Gastroesophageal sphincter (tissue), 3 donors: ENCODE results near the gene TSTD2.

Source experiments
- POLR2A ChIP-seq, 2 donors: fragments of 450-650 bp; IDR thresholded peaks; one replicate each; pipeline ENCODE4 v1.6.1; 2017; ENCODE audit warnings: antibody characterized with exemption in 2 of 2, mild to moderate bottlenecking in 2 of 2, moderate library complexity in 1 of 2
- TF ChIP-seq, protein P1 (sequence below), 4 experiments: fragments of 200-600 bp in 2 of 4; fragments of 450-650 bp in 2 of 4; sonication (generic) in 1 of 4; IDR thresholded peaks; one replicate each; pipeline ENCODE4 v1.5.1; 2017 to 2019; ENCODE audit warnings: antibody characterized with exemption in 4 of 4, mild to moderate bottlenecking in 2 of 4, moderate library complexity in 2 of 4

DNA sequence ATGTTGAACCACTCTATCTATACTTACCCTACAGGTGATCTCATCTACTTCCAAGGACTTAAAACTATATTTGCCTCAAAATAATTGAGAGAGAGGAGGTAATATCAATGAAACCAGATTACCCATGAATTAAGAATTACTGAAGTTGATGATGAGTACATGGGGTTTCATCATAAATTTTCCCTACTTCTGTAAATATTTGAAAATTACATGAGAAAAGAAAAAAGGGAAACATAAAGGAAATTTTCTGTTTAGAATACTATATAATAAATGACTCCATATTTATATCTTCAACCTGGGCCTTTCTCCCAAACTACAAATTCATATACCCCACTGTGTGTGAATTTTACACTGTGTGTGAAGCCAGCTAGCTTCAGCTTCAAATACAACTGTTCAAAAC is 2.6 kb downstream of the TSTD2 start:
- no peak for TF ChIP-seq POLR2A (IDR thresholded peaks at IDR 0.05)
- TF ChIP-seq, protein P1, sequence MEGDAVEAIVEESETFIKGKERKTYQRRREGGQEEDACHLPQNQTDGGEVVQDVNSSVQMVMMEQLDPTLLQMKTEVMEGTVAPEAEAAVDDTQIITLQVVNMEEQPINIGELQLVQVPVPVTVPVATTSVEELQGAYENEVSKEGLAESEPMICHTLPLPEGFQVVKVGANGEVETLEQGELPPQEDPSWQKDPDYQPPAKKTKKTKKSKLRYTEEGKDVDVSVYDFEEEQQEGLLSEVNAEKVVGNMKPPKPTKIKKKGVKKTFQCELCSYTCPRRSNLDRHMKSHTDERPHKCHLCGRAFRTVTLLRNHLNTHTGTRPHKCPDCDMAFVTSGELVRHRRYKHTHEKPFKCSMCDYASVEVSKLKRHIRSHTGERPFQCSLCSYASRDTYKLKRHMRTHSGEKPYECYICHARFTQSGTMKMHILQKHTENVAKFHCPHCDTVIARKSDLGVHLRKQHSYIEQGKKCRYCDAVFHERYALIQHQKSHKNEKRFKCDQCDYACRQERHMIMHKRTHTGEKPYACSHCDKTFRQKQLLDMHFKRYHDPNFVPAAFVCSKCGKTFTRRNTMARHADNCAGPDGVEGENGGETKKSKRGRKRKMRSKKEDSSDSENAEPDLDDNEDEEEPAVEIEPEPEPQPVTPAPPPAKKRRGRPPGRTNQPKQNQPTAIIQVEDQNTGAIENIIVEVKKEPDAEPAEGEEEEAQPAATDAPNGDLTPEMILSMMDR (IDR thresholded peaks at IDR 0.05) = no peak
